ENCODE measurements around the gene SPATA22.
"Not testable (repeated sequence)": the region's sequence is repeated elsewhere in the genome, so short reads cannot be mapped to it uniquely, and the experiment has no call there.

Gene SPATA22

GRCh38 chr17:3433741-3434140 lies 37.9 kb downstream of the SPATA22 start, which contains the start of gene OR1E2:
OR1E2 (minus strand) TSS chr17:3433841; CDS start chr17:3433841, 0 bp downstream.
- no peaks in the 10 kb centered on the region for H4K20me1 ChIP-seq (ENCODE audit: insufficient read depth, low read length)
- TF ChIP-seq, protein P1, sequence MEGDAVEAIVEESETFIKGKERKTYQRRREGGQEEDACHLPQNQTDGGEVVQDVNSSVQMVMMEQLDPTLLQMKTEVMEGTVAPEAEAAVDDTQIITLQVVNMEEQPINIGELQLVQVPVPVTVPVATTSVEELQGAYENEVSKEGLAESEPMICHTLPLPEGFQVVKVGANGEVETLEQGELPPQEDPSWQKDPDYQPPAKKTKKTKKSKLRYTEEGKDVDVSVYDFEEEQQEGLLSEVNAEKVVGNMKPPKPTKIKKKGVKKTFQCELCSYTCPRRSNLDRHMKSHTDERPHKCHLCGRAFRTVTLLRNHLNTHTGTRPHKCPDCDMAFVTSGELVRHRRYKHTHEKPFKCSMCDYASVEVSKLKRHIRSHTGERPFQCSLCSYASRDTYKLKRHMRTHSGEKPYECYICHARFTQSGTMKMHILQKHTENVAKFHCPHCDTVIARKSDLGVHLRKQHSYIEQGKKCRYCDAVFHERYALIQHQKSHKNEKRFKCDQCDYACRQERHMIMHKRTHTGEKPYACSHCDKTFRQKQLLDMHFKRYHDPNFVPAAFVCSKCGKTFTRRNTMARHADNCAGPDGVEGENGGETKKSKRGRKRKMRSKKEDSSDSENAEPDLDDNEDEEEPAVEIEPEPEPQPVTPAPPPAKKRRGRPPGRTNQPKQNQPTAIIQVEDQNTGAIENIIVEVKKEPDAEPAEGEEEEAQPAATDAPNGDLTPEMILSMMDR (IDR thresholded peaks at IDR 0.05; ENCODE audit: low read length), result no peak
- H2AFZ ChIP-seq (ENCODE audit: low read length), result no peak within 1 kb of the TSS
- H3F3A ChIP-seq (ENCODE audit: insufficient read depth, low read length), result no peaks in the 10 kb centered on the region
- no peak within 1 kb of the TSS for H3K4me2 ChIP-seq (ENCODE audit: low read length)
- H3K9ac ChIP-seq (ENCODE audit: low read length), result no peak within 1 kb of the TSS
- H3K9me3 ChIP-seq (ENCODE audit: low read length), result no peaks in the 10 kb centered on the region; the same call in 1 of the 2 replicates
- no peaks in the 10 kb centered on the region for H3K9me2 ChIP-seq (ENCODE audit: low read depth, low read length)
- no peaks in the 10 kb centered on the region for H3K79me2 ChIP-seq (ENCODE audit: insufficient read depth, low read length)
- no peaks in the 10 kb centered on the region for H3K36me3 ChIP-seq (ENCODE audit: insufficient read depth, low read length)
- H3K4me3 ChIP-seq (ENCODE audit: low read depth, low read length, poor library complexity, severe bottlenecking), result no peak within 1 kb of the TSS
- H3K27me3 ChIP-seq (ENCODE audit: insufficient read depth, low read length), result peaks cover 4% of the 10 kb centered on the region; the same call in 1 of the 2 replicates
- no peak within 1 kb of the TSS for H3K27ac ChIP-seq (ENCODE audit: low read depth, low read length, poor library complexity, severe bottlenecking)
- H3K4me1 ChIP-seq (ENCODE audit: insufficient read depth, low read length, severe bottlenecking), result no peaks in the 10 kb centered on the region

GRCh38 chr17:3433215-3433614 lies 38.4 kb downstream of the SPATA22 start:
- not testable (repeated sequence) for H3K4me2 ChIP-seq (ENCODE audit: low read length); H3K4me3 ChIP-seq (ENCODE audit: low read depth, low read length, poor library complexity, severe bottlenecking); H3K36me3 ChIP-seq (ENCODE audit: insufficient read depth, low read length); H3F3A ChIP-seq (ENCODE audit: insufficient read depth, low read length); H3K4me1 ChIP-seq (ENCODE audit: insufficient read depth, low read length, severe bottlenecking); H2AFZ ChIP-seq (ENCODE audit: low read length); H3K9me2 ChIP-seq (ENCODE audit: low read depth, low read length); H4K20me1 ChIP-seq (ENCODE audit: insufficient read depth, low read length); H3K27ac ChIP-seq (ENCODE audit: low read depth, low read length, poor library complexity, severe bottlenecking); H3K9me3 ChIP-seq (ENCODE audit: low read length); H3K27me3 ChIP-seq (ENCODE audit: insufficient read depth, low read length); H3K79me2 ChIP-seq (ENCODE audit: insufficient read depth, low read length); H3K9ac ChIP-seq (ENCODE audit: low read length)

GRCh38 chr17:3418222-3418621 lies 53.4 kb downstream of the SPATA22 start:
- no peaks in the 10 kb centered on the region for H3F3A ChIP-seq (ENCODE audit: insufficient read depth, low read length)
- no peaks in the 10 kb centered on the region; the same call in 1 of the 2 replicates for H3K9me2 ChIP-seq (ENCODE audit: low read depth, low read length)
- H2AFZ ChIP-seq (ENCODE audit: low read length), result no peak overlapping the region
- no peak overlapping the region for H3K4me2 ChIP-seq (ENCODE audit: low read length)
- no peaks in the 10 kb centered on the region for H3K4me1 ChIP-seq (ENCODE audit: insufficient read depth, low read length, severe bottlenecking)
- no peaks in the 10 kb centered on the region for H3K79me2 ChIP-seq (ENCODE audit: insufficient read depth, low read length)
- no peaks in the 10 kb centered on the region for H3K9me3 ChIP-seq (ENCODE audit: low read length)
- H3K9ac ChIP-seq (ENCODE audit: low read length), result no peak overlapping the region
- H4K20me1 ChIP-seq (ENCODE audit: insufficient read depth, low read length), result no peaks in the 10 kb centered on the region
- no peaks in the 10 kb centered on the region; the same call in 1 of the 2 replicates for H3K27me3 ChIP-seq (ENCODE audit: insufficient read depth, low read length)
- H3K4me3 ChIP-seq (ENCODE audit: low read depth, low read length, poor library complexity, severe bottlenecking), result no peak overlapping the region
- TF ChIP-seq, protein P1 (IDR thresholded peaks at IDR 0.05; ENCODE audit: low read length), result no peak
- no peak for TF ChIP-seq EZH2 (IDR thresholded peaks at IDR 0.05; ENCODE audit: borderline replicate concordance, low read length)
- H3K27ac ChIP-seq (ENCODE audit: low read depth, low read length, poor library complexity, severe bottlenecking), result no peak overlapping the region
- no peaks in the 10 kb centered on the region for H3K36me3 ChIP-seq (ENCODE audit: insufficient read depth, low read length)

DNA sequence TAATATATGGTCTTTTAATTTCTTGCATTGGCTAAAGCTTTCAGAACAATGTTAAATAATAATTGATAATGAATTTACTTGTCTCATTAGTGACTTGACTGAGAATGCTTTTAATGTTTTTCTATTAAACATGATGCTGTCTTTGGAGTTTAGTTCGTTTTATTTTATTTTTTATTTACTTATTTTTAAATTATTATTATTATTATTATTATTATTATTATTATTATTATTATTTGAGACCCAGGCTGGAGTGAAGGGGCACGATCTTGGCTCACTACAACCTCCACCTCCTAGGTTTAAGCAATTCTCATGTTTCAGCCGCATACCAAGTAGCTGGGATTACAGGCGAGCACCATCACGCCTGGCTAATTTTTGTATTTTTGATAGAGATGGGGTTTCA lies 56.0 kb downstream of the SPATA22 start:
- Histone ChIP-seq H3K9me3 (ENCODE audit: low read length) (no peaks in the 10 kb centered on the region), H2AFZ (ENCODE audit: low read length) (no peak overlapping the region)

DNA sequence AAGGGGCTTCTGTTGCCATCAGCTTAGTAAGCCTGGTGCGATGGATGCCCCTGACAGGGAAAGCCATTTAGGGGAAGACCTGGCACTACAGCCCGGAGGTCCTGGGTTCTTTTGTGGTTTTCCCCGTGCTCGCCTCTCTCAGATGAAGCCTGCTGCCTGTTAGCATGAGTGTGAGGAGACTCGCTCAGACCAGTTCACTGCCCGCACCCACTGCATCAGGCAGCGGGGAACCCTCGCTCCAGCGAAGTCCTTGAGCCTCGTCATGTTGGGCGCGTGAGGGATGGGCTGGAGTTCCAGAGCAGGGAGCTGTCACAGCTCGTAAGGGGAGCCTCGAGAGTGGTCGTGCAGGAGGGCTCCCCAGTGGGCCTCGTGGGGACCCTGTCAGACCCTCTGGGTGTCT lies 59.4 kb downstream of the SPATA22 start:
- H3K27me3 ChIP-seq (ENCODE audit: insufficient read depth, low read length); H3K4me1 ChIP-seq (ENCODE audit: insufficient read depth, low read length, severe bottlenecking); H3K4me2 ChIP-seq (ENCODE audit: low read length); H3K9me3 ChIP-seq (ENCODE audit: low read length); H3K36me3 ChIP-seq (ENCODE audit: insufficient read depth, low read length); H4K20me1 ChIP-seq (ENCODE audit: insufficient read depth, low read length); H3K9ac ChIP-seq (ENCODE audit: low read length); H3K4me3 ChIP-seq (ENCODE audit: low read depth, low read length, poor library complexity, severe bottlenecking); H3K79me2 ChIP-seq (ENCODE audit: insufficient read depth, low read length); H3K9me2 ChIP-seq (ENCODE audit: low read depth, low read length); H2AFZ ChIP-seq (ENCODE audit: low read length); H3K27ac ChIP-seq (ENCODE audit: low read depth, low read length, poor library complexity, severe bottlenecking); H3F3A ChIP-seq (ENCODE audit: insufficient read depth, low read length): not testable (repeated sequence)

More for the DNA sequence above, 56.0 kb downstream of the SPATA22 start:
- TF ChIP-seq, protein P1 (IDR thresholded peaks at IDR 0.05; ENCODE audit: low read length), result no peak
- no peak for TF ChIP-seq EZH2 (IDR thresholded peaks at IDR 0.05; ENCODE audit: borderline replicate concordance, low read length)
- H3K79me2 ChIP-seq (ENCODE audit: insufficient read depth, low read length), result no peaks in the 10 kb centered on the region
- no peak overlapping the region for H3K9ac ChIP-seq (ENCODE audit: low read length)
- no peak overlapping the region for H3K4me2 ChIP-seq (ENCODE audit: low read length)
- H3K9me2 ChIP-seq (ENCODE audit: low read depth, low read length), result no peaks in the 10 kb centered on the region; the same call in 1 of the 2 replicates
- no peaks in the 10 kb centered on the region for H3K27me3 ChIP-seq (ENCODE audit: insufficient read depth, low read length)
- H3K4me3 ChIP-seq (ENCODE audit: low read depth, low read length, poor library complexity, severe bottlenecking), result no peak overlapping the region
- no peaks in the 10 kb centered on the region for H3F3A ChIP-seq (ENCODE audit: insufficient read depth, low read length)
- no peak overlapping the region for H3K27ac ChIP-seq (ENCODE audit: low read depth, low read length, poor library complexity, severe bottlenecking)
- H4K20me1 ChIP-seq (ENCODE audit: insufficient read depth, low read length), result no peaks in the 10 kb centered on the region
- no peaks in the 10 kb centered on the region for H3K36me3 ChIP-seq (ENCODE audit: insufficient read depth, low read length)
- H3K4me1 ChIP-seq (ENCODE audit: insufficient read depth, low read length, severe bottlenecking), result no peaks in the 10 kb centered on the region

All from OCI-LY1 (cell line).